SK-N-MC (cell line): ENCODE data around the gene ATPAF1.

Experiments
- EZH2 ChIP-seq: fragments of 200-600 bp; sonication (generic); IDR thresholded peaks from one replicate; pipeline ENCODE4 v1.6.1; 2017; ENCODE audit warnings: antibody characterized with exemption
- FOXP2 ChIP-seq: optimal IDR thresholded peaks from 2 replicates; pipeline ENCODE3; 2011; ENCODE audit warnings: mild to moderate bottlenecking, moderate library complexity; ENCODE audit not compliant: insufficient read depth; ENCODE audit errors: extremely low read length, control extremely low read depth
- POLR2AphosphoS5 ChIP-seq: IDR thresholded peaks from 2 replicates; pipeline ENCODE4 v1.6.1; 2012; ENCODE audit warnings: mild to moderate bottlenecking, low read depth, low read length, borderline replicate concordance

- TF ChIP-seq EZH2 (no peak), POLR2AphosphoS5 (no peak), FOXP2 (no peak)
Observed at GRCh38 chr1:46614604-46614984, 53.6 kb downstream of the ATPAF1 start.
